Neural cell (in vitro differentiated cells): ENCODE results near the gene NTF3. TPM values are rescaled to one million over a fixed set of nuclear protein-coding genes. Genes with fewer than 3 reads are reported as not detected.

Experiments
- H2AFZ ChIP-seq: fragments of 200-600, 300-800 bp; sonication (generic), shearing (Covaris generic); 2 replicates; pipeline ENCODE4 v1.6.0; 2014; ENCODE audit warnings: low read depth, mild to moderate bottlenecking, antibody characterized with exemption, low read length, moderate library complexity
- H3F3A ChIP-seq: fragments of 200-600 bp; shearing (Covaris generic); 2 replicates; pipeline ENCODE4 v1.6.1; 2016; ENCODE audit warnings: mild to moderate bottlenecking, moderate library complexity, mixed read lengths, antibody characterized with exemption, low read length; ENCODE audit not compliant: insufficient read depth, poor library complexity, severe bottlenecking
- H3K27ac ChIP-seq: fragments of 200-600, 300-800 bp; sonication (generic), shearing (Covaris generic); 2 replicates; pipeline ENCODE4 v1.5.1; 2014; ENCODE audit warnings: mild to moderate bottlenecking, low read length, moderate library complexity
- H3K27me3 ChIP-seq: fragments of 300-800, 200-600 bp; sonication (generic), shearing (Covaris generic); 2 replicates; pipeline ENCODE4 v1.6.0; 2014; ENCODE audit warnings: mild to moderate bottlenecking, low read depth, low read length, moderate library complexity; ENCODE audit not compliant: insufficient read depth
- H3K36me3 ChIP-seq: fragments of 300-800, 200-600 bp; sonication (generic), shearing (Covaris generic); 2 replicates; pipeline ENCODE4 v1.5.1; 2014; ENCODE audit warnings: mild to moderate bottlenecking, antibody characterized with exemption, low read length, moderate library complexity; ENCODE audit not compliant: insufficient read depth
- H3K4me2 ChIP-seq: fragments of 300-800, 200-600 bp; sonication (generic), shearing (Covaris generic); 2 replicates; pipeline ENCODE4 v1.6.0; 2014; ENCODE audit warnings: mild to moderate bottlenecking, low read length
- H3K4me3 ChIP-seq: fragments of 300-800, 200-600 bp; sonication (generic), shearing (Covaris generic); 2 replicates; pipeline ENCODE4 v1.5.1; 2014; ENCODE audit warnings: mild to moderate bottlenecking, low read length, moderate library complexity
- H3K79me2 ChIP-seq: fragments of 200-600 bp; shearing (Covaris generic); replicated peaks from 2 replicates; pipeline ENCODE4 v1.6.0; 2014; ENCODE audit warnings: mild to moderate bottlenecking, low read length, moderate library complexity; ENCODE audit not compliant: insufficient read depth
- H3K9ac ChIP-seq: fragments of 300-800, 200-600 bp; sonication (generic), shearing (Covaris generic); 2 replicates; pipeline ENCODE4 v1.6.1; 2016; ENCODE audit warnings: mild to moderate bottlenecking, low read length, mixed read lengths
- H3K9me2 ChIP-seq: fragments of 200-600 bp; shearing (Covaris generic); 2 replicates; pipeline ENCODE4 v1.6.1; 2016; ENCODE audit warnings: mild to moderate bottlenecking, low read length, mixed read lengths; ENCODE audit not compliant: insufficient read depth
- H3K9me3 ChIP-seq: fragments of 200-600, 300-800 bp; sonication (generic), shearing (Covaris generic); 2 replicates; pipeline ENCODE4 v1.6.1; 2016; ENCODE audit warnings: mild to moderate bottlenecking, mixed run types, low read length, moderate library complexity, mixed read lengths
- H4K20me1 ChIP-seq: fragments of 200-600 bp; shearing (Covaris generic); 2 replicates; pipeline ENCODE4 v1.6.1; 2016; ENCODE audit warnings: mild to moderate bottlenecking, mixed run types; ENCODE audit not compliant: insufficient read depth
- EP300 ChIP-seq: fragments of 450-650 bp; conservative IDR thresholded peaks from 2 replicates; pipeline ENCODE4 v1.6.1; 2014; ENCODE audit warnings: antibody characterized with exemption, mild to moderate bottlenecking, moderate library complexity; ENCODE audit not compliant: poor library complexity, severe bottlenecking
- EZH2 ChIP-seq: fragments of 200-600, 300-800 bp; shearing (Covaris generic), sonication (generic); IDR thresholded peaks from 2 replicates; pipeline ENCODE4 v1.6.1; 2014; ENCODE audit warnings: antibody characterized with exemption, low read length, borderline replicate concordance, mild to moderate bottlenecking; ENCODE audit not compliant: insufficient read depth, poor library complexity, severe bottlenecking
- MXI1 ChIP-seq: fragments of 450-650 bp; conservative IDR thresholded peaks from 2 replicates; pipeline ENCODE4 v1.6.1; 2014; ENCODE audit warnings: antibody characterized with exemption, mild to moderate bottlenecking; ENCODE audit not compliant: poor library complexity, severe bottlenecking
- POLR2AphosphoS5 ChIP-seq: IDR thresholded peaks from 2 replicates; pipeline ENCODE4 v1.6.1; 2012
- RAD21 ChIP-seq: fragments of 450-650 bp; conservative IDR thresholded peaks from 2 replicates; pipeline ENCODE4 v1.6.1; 2014; ENCODE audit warnings: antibody characterized with exemption, mild to moderate bottlenecking, moderate library complexity
- SMC3 ChIP-seq: fragments of 450-650 bp; conservative IDR thresholded peaks from 2 replicates; pipeline ENCODE4 v1.6.1; 2014; ENCODE audit warnings: antibody characterized with exemption, mild to moderate bottlenecking, moderate library complexity; ENCODE audit not compliant: poor library complexity
- TAF1 ChIP-seq: IDR thresholded peaks from 2 replicates; pipeline ENCODE4 v1.6.1; 2012; ENCODE audit warnings: low read depth
- polyA plus RNA-seq: library from polyadenylated mRNA; depleted of rRNA; stranded (reverse); fragments of >200 nt; gene quantifications from 2 replicates; pipeline ENCODE4 v1.2.3, GENCODE V29; 2014
- TF ChIP-seq, protein P1 (sequence below): IDR thresholded peaks from 2 replicates; pipeline ENCODE4 v1.6.1; 2012; ENCODE audit warnings: borderline replicate concordance
- TF ChIP-seq, protein P2 (sequence below): fragments of 450-650 bp; IDR thresholded peaks from 2 replicates; pipeline ENCODE4 v1.5.1; 2014; ENCODE audit warnings: antibody characterized with exemption, mild to moderate bottlenecking, moderate library complexity; ENCODE audit not compliant: poor library complexity, severe bottlenecking

Gene NTF3
- polyA plus RNA-seq, 1 donor from 2014 or later, result not detected

DNA sequence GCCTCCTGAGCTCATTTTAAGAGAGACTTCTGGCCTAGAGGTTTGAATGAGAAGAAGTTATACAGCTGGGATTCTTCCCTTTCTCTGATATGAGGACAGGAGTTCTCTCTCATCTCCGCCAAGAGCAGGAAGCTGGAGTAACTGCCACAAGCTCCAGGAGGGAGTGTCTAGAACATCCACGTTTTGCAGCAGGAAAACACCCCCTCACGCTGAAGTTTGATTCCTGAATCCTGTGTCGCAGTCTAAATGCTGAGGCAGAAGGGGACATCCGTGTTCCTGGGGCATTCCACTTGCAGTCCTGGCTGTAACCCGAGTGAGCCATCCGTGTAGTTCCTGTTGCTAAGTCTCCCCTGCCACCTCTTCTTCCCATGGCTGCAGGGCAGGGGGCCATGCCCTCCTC lies 38.3 kb downstream of the NTF3 start:
- H3K27me3 ChIP-seq, result no peaks in the 10 kb centered on the region
- TF ChIP-seq SMC3 (no peak), EZH2 (no peak), TAF1 (no peak), MXI1 (no peak), POLR2AphosphoS5 (no peak)
- no peaks in the 10 kb centered on the region for H3K36me3 ChIP-seq
- H3K27ac ChIP-seq, result no peak overlapping the region
- no peaks in the 10 kb centered on the region for H3K79me2 ChIP-seq
- no peak overlapping the region for H3K4me3 ChIP-seq
- H2AFZ ChIP-seq, result no peak overlapping the region
- no peak overlapping the region for H3K4me2 ChIP-seq
- H3K9me3 ChIP-seq, result no peaks in the 10 kb centered on the region
- H3K9me2 ChIP-seq, result no peaks in the 10 kb centered on the region
- H3K9ac ChIP-seq, result no peak overlapping the region
- H4K20me1 ChIP-seq, result no peaks in the 10 kb centered on the region
- H3F3A ChIP-seq, result no peaks in the 10 kb centered on the region

DNA sequence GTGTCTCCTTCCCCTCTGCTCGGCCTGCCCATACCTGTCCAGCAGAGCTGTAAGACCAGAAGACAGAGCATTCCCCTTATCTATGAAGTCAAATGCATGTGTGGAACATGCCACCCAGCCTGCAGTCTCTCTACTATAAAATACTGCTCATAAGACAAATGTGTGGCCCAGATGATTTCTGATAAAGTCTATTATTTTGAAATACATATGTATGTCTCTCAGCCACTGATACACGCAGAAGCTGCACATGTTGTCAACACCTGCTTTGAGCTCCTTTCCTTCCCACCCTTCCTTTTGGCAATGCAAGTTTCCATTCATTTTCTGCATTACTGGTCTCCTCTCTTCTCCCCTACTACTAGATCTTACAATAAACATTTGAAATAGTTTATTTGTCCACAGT lies 38.8 kb downstream of the NTF3 start:
- no peaks in the 10 kb centered on the region for H3K36me3 ChIP-seq
- no peaks in the 10 kb centered on the region for H3K79me2 ChIP-seq
- H3K4me2 ChIP-seq, result no peak overlapping the region
- H3K9ac ChIP-seq, result no peak overlapping the region
- H3K9me2 ChIP-seq, result no peaks in the 10 kb centered on the region
- H2AFZ ChIP-seq, result no peak overlapping the region
- H3K4me3 ChIP-seq, result no peak overlapping the region
- H3K27me3 ChIP-seq, result no peaks in the 10 kb centered on the region
- H3F3A ChIP-seq, result no peaks in the 10 kb centered on the region
- no peak overlapping the region for H3K27ac ChIP-seq
- TF ChIP-seq SMC3, result no peak
- no peak for TF ChIP-seq MXI1
- no peak for TF ChIP-seq TAF1
- no peak for TF ChIP-seq EZH2
- TF ChIP-seq, protein P1, sequence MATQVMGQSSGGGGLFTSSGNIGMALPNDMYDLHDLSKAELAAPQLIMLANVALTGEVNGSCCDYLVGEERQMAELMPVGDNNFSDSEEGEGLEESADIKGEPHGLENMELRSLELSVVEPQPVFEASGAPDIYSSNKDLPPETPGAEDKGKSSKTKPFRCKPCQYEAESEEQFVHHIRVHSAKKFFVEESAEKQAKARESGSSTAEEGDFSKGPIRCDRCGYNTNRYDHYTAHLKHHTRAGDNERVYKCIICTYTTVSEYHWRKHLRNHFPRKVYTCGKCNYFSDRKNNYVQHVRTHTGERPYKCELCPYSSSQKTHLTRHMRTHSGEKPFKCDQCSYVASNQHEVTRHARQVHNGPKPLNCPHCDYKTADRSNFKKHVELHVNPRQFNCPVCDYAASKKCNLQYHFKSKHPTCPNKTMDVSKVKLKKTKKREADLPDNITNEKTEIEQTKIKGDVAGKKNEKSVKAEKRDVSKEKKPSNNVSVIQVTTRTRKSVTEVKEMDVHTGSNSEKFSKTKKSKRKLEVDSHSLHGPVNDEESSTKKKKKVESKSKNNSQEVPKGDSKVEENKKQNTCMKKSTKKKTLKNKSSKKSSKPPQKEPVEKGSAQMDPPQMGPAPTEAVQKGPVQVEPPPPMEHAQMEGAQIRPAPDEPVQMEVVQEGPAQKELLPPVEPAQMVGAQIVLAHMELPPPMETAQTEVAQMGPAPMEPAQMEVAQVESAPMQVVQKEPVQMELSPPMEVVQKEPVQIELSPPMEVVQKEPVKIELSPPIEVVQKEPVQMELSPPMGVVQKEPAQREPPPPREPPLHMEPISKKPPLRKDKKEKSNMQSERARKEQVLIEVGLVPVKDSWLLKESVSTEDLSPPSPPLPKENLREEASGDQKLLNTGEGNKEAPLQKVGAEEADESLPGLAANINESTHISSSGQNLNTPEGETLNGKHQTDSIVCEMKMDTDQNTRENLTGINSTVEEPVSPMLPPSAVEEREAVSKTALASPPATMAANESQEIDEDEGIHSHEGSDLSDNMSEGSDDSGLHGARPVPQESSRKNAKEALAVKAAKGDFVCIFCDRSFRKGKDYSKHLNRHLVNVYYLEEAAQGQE, result no peak
- TF ChIP-seq, protein P2, sequence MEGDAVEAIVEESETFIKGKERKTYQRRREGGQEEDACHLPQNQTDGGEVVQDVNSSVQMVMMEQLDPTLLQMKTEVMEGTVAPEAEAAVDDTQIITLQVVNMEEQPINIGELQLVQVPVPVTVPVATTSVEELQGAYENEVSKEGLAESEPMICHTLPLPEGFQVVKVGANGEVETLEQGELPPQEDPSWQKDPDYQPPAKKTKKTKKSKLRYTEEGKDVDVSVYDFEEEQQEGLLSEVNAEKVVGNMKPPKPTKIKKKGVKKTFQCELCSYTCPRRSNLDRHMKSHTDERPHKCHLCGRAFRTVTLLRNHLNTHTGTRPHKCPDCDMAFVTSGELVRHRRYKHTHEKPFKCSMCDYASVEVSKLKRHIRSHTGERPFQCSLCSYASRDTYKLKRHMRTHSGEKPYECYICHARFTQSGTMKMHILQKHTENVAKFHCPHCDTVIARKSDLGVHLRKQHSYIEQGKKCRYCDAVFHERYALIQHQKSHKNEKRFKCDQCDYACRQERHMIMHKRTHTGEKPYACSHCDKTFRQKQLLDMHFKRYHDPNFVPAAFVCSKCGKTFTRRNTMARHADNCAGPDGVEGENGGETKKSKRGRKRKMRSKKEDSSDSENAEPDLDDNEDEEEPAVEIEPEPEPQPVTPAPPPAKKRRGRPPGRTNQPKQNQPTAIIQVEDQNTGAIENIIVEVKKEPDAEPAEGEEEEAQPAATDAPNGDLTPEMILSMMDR, result no peak
- TF ChIP-seq RAD21, result no peak
- TF ChIP-seq EP300, result no peak
- TF ChIP-seq POLR2AphosphoS5, result no peak
- no peaks in the 10 kb centered on the region for H3K9me3 ChIP-seq
- no peaks in the 10 kb centered on the region for H4K20me1 ChIP-seq
